GM10266 (cell line): ENCODE results near the gene DDX23.

ENCODE experiments used
- DNase-seq: peaks from one replicate; pipeline ENCODE4 v3.0.0; 2012; ENCODE audit errors: extremely low spot score
- TF ChIP-seq, protein P1 (sequence below): IDR thresholded peaks from 2 replicates; pipeline ENCODE4 v1.5.1; 2012; ENCODE audit warnings: mild to moderate bottlenecking, low read depth; ENCODE audit not compliant: control insufficient read depth, insufficient read depth; ENCODE audit errors: missing control alignments

Gene DDX23

DNA sequence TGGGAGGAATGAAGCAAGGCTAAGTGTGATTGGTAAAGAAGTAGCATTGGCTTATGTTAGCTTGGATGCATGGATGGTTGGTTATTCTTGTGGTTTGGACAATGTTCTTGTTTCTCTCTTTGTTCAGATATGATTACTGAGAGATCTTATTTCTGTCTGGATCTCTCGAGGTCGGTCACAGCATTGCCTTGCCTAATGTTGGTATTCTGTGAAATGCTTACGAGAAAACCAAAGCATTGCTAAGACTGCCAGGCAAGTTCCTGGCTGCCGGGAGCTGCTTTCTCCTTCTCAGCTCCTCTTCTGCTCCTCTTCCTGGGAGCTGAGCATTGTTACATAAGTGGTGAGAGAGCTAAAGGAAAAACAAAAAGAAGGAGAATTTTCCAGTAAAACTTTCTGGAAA, 21.1 kb upstream of the DDX23 start:
- no peak for DNase-seq
- TF ChIP-seq, protein P1, sequence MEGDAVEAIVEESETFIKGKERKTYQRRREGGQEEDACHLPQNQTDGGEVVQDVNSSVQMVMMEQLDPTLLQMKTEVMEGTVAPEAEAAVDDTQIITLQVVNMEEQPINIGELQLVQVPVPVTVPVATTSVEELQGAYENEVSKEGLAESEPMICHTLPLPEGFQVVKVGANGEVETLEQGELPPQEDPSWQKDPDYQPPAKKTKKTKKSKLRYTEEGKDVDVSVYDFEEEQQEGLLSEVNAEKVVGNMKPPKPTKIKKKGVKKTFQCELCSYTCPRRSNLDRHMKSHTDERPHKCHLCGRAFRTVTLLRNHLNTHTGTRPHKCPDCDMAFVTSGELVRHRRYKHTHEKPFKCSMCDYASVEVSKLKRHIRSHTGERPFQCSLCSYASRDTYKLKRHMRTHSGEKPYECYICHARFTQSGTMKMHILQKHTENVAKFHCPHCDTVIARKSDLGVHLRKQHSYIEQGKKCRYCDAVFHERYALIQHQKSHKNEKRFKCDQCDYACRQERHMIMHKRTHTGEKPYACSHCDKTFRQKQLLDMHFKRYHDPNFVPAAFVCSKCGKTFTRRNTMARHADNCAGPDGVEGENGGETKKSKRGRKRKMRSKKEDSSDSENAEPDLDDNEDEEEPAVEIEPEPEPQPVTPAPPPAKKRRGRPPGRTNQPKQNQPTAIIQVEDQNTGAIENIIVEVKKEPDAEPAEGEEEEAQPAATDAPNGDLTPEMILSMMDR = no peak

DNA sequence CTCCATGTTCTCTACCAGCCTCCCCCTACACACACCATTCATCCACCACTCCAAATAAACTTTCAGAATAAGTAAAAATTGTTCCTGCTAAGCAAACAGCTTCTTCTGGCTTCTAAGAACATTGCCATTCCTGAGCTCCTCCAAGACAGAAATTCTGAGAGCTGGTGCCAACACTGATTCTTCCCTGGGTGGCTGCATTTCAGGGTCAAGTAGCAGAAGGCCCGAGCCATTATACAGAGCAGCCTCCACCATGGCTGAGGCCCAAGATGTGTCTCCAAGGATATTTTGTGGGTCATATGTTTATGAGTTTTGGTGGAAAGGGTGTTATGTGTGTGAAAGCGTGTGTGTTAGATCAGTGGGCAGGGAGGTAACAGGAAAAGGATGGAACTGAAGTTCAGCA, 17.2 kb upstream of the DDX23 start:
- TF ChIP-seq, protein P1 = no peak
- no peak for DNase-seq

DNA sequence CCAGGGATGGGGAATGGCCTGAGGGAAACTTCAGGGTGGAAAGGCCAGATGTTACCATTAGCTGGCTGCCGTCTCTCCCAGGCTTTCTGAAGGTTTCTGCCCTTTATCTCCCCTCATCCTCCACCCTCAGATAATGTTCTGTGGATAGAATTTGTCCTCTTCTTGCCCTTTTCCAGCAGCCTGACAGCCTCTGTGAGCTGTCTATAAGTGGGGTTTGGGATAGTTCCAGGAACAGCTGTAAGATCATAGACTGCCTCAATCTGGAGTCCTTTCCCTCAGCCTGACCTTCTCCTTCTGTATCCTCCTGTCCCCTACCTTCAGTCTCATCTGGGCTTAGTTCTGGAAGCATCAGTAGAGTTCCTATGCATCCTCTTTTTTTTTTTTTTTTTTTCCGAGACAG, 16.5 kb upstream of the DDX23 start:
- TF ChIP-seq, protein P1 = no peak
- no peak for DNase-seq

DNA sequence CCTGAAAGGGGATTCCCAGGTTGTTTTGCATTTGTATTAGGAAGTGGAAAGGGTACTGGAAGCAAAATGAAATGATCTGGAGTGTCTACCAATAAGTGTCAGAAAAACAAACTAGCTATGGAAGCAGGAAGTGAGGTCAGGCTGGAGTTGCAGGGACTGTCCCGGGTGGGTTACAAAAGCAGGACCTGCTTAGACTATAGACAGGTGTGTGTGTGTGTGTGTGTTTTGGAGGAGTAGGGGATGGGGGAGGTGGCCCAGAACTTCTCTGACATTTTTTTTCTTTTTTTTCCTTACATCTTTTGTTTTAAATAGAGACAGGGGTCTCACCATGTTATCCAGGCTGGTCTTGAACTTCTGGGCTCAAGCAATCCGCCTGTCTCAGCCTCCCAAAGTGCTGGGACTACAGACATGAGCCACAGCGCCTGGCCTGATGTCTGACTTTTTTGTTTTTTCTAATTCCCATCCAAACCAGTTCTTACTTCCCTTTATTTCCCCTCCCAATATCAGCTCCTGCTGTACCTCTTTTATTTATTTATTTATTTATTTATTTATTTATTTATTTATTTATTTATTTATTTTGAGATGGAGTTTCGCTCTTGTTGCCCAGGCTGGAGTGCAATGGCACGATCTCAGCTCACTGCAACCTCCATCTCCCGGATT, 14.2 kb upstream of the DDX23 start:
- DNase-seq = no peak
- TF ChIP-seq, protein P1 = no peak

DNA sequence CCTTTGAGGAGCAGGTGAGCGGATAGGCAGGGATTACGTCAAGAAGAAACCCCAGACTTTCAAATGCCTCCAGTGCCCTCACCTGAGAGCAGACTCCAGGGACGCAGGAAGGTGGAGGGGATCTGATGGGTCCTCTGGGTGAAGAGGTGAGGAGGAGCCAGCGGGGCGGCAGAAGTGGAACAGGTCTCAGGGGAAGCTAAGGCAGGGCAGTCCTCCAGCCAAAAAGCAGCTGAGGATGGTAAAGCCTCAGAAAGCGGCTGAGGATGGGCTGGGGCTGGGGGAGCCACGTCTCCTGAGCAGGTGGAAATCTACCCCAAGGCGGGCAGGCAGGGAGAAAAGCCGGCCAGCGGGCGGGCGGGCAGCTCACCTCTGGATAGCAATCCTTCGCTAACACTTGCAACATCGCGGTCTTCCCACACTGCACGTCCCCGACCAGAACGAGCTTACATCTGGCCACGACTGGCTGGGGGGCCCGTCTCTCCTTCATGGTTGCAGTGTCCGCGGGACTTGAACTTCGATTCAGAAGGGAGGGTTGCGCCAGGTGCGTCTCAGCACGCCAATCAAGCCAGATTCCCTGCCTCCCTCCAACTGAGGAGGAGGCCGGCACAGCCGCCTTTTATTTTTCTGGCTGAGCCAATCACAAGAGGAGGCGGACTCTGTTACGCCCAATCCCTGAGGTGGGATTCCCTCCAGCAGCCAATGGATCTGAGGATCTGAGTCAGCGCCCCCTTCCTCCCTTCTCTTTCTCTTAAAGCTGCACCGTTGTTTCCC, 13.5 kb upstream of the DDX23 start, which contains the start of gene RND1:
TSS of gene RND1 (minus strand) at position 590 of the 771 bp plus-strand sequence. CDS start at position 487, 103 bp downstream.
- TF ChIP-seq, protein P1 = no peak
- peak; percentile 89 for DNase-seq

DNA sequence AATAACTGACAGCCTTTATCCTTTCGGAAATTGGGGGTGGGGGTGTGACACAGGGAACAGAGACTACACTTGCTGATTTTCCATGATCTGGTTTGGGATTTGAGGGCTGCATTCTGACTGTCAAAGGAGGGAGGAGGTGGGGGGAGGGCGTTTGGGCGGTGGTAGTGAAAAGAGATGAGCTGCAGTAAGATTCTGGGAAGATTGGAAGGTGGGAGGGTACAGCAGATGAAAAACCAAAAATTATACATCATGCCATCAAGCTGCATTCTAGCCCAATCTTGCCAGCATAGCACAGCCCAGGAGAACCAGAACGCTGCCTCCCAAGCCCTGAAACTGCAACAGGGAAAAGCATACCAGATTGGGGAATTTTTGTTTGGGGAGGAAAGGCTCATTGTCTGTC, 11.3 kb upstream of the DDX23 start:
- TF ChIP-seq, protein P1 = no peak
- no peak for DNase-seq

DNA sequence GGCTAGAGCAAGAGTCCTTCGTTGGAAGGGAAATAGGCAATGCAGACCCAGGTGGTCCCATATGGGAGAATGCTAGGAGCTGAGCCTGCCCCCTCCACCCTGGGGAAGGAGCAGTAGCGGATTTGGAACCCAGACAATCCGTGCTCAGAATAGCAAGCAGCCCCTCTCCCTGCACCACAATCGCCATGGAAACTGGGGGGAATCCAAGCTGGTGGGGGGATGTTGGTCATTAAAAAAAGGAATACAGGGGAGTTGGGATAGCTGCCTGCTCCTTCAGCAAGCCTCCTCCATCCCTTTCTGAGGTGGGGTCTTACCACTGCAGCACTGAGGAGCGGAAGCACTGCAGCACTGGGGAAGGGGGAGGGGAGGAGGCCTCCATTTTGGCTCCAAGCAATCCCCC, 10.8 kb upstream of the DDX23 start:
- TF ChIP-seq, protein P1 = no peak
- DNase-seq = no peak
